Activated B cell treated with CpG ODN at 0.5 μM for 24 hours (primary cell): Measurements from ENCODE around the gene CRK. TPM values are rescaled to one million over a fixed set of nuclear protein-coding genes. Genes with fewer than 3 reads are reported as not detected.
"Not testable (repeated sequence)": the region's sequence is repeated elsewhere in the genome, so short reads cannot be mapped to it uniquely, and the experiment has no call there.

Source experiments
- ATAC-seq: fragments of 200-7000 bp; cut with Tn5 transposase; one replicate; pipeline ENCODE4 v1.10.0; 2021; ENCODE audit warnings: low read depth, mild to moderate bottlenecking, moderate library complexity
- CTCF ChIA-PET: fragments of 350-600 bp; sonication (Branson Sonifier 250); formaldehyde crosslinking; loops from one replicate; lab custom pipeline; 2021; ENCODE audit warnings: antibody characterized with exemption; lab: Charles Lee
- POLR2A ChIA-PET: fragments of 350-600 bp; sonication (Branson Sonifier 250); formaldehyde crosslinking; loops from one replicate; lab custom pipeline; 2021; ENCODE audit warnings: antibody characterized with exemption; lab: Charles Lee
- DNase-seq: peaks from one replicate; pipeline ENCODE4 v3.0.0; 2022
- H3K27ac Mint-ChIP-seq: one replicate; pipeline ENCODE4 v1.8.0; 2020; ENCODE audit warnings: mixed read lengths
- H3K27me3 Mint-ChIP-seq: one replicate; pipeline ENCODE4 v1.8.0; 2021; ENCODE audit warnings: mixed read lengths
- H3K36me3 Mint-ChIP-seq: one replicate; pipeline ENCODE4 v1.8.0; 2021; ENCODE audit warnings: low read depth, mixed read lengths
- H3K4me1 Mint-ChIP-seq: one replicate; pipeline ENCODE4 v1.8.0; 2021; ENCODE audit warnings: mixed read lengths
- H3K4me3 Mint-ChIP-seq: one replicate; pipeline ENCODE4 v1.8.0; 2020; ENCODE audit warnings: mild to moderate bottlenecking, mixed read lengths
- H3K9me3 Mint-ChIP-seq: one replicate; pipeline ENCODE4 v1.8.0; 2020; ENCODE audit warnings: mixed read lengths
- intact Hi-C: fragments of 100-400 bp; cut with micrococcal nuclease; formaldehyde crosslinking; loops from one replicate; pipeline ENCODE4 v1.15.1; 2024
- total RNA-seq: library from RNA; stranded (reverse); gene quantifications from 2 replicates; pipeline ENCODE4 v1.2.3, GENCODE V29; 2022
- TF ChIP-seq, protein P1 (sequence below): fragments of 200-600 bp; IDR thresholded peaks from one replicate; pipeline ENCODE4 v1.8.0; 2022; ENCODE audit warnings: antibody characterized with exemption, mild to moderate bottlenecking

Gene CRK
- total RNA-seq, 1 donor from 2014 or later = 29.1 TPM

DNA sequence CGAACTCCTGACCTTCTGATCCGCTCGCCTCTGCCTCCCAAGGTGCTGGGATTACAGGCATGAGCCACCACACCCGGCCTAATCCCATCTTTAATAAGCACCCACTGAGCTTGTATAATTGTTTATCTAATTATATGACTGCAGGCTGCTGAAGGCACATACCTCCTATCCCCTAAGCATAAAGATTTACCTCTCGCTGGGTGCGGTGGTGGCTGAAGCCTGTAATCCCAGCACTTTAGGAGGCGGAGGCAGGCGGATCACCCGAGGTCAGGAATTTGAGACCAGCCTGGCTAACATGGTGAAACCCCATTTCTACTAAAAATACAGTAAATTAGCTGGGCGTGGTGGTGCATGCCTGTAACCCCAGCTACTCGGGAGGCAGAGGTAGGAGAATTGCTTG, 35.9 kb downstream of the CRK start:
- H3K4me3 Mint-ChIP-seq = no peak overlapping the region
- H3K4me1 Mint-ChIP-seq = no peaks in the 10 kb centered on the region
- intact Hi-C loops = no loop called here
- H3K27ac Mint-ChIP-seq = no peak overlapping the region
- no peak for DNase-seq
- TF ChIP-seq, protein P1, sequence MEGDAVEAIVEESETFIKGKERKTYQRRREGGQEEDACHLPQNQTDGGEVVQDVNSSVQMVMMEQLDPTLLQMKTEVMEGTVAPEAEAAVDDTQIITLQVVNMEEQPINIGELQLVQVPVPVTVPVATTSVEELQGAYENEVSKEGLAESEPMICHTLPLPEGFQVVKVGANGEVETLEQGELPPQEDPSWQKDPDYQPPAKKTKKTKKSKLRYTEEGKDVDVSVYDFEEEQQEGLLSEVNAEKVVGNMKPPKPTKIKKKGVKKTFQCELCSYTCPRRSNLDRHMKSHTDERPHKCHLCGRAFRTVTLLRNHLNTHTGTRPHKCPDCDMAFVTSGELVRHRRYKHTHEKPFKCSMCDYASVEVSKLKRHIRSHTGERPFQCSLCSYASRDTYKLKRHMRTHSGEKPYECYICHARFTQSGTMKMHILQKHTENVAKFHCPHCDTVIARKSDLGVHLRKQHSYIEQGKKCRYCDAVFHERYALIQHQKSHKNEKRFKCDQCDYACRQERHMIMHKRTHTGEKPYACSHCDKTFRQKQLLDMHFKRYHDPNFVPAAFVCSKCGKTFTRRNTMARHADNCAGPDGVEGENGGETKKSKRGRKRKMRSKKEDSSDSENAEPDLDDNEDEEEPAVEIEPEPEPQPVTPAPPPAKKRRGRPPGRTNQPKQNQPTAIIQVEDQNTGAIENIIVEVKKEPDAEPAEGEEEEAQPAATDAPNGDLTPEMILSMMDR = no peak
- ATAC-seq = no peak
- H3K36me3 Mint-ChIP-seq = peaks cover 42% of the 10 kb centered on the region
- no peaks in the 10 kb centered on the region for H3K9me3 Mint-ChIP-seq
- H3K27me3 Mint-ChIP-seq = no peaks in the 10 kb centered on the region
- ChIA-PET POLR2A (no interaction called here), CTCF (no interaction called here)

DNA sequence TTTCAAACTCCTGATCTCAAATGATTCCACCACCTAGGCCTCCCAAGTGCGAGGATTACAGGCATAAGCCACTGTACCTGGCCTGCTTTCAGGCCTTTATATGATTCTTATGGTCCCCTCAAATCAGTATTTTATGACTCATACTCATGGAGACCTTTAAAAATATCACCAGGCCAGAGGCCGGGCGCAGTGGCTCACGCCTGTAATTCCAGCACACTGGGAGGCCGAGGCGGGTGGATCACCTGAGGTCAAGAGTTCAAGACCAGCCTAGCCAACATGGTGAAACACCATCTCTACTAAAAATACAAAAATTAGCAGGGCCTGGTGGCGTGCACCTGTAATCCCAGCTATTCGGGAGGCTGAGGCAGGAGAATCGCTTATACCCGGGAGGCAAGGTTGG, 37.6 kb downstream of the CRK start:
- DNase-seq, CTCF ChIA-PET, ATAC-seq, intact Hi-C loops, H3K4me1 Mint-ChIP-seq, POLR2A ChIA-PET, H3K9me3 Mint-ChIP-seq, H3K27ac Mint-ChIP-seq, H3K4me3 Mint-ChIP-seq, H3K27me3 Mint-ChIP-seq: not testable (repeated sequence)
- peaks cover 34% of the 10 kb centered on the region for H3K36me3 Mint-ChIP-seq

DNA sequence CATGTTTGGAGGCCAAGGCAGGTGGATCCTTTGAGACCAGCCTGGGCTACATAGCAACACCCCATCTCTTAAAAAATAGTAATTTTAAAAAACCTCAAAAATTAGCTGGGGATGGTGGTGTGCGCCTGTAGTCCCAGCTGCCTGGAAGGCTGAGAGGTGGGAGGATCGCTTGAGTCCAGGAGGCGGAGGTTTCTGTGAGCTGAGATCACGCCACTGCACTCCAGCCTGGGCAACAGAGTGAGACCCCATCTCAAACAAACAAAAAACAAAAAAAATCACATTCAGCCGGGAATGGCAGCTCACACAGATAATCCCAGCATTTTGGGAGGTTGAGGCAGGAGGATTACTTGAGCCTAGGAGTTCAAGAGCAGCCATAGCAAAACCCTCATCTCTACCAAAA, 39.6 kb downstream of the CRK start:
- intact Hi-C loops = no loop called here
- H3K4me3 Mint-ChIP-seq = no peak overlapping the region
- no peak for ATAC-seq
- no peak for DNase-seq
- ChIA-PET POLR2A (interaction anchor here (0.6 to 0.7 kb wide), 3 partner anchors 18 to 1452 kb away, joined by 5 to 6 read pairs (median 5); no protein-coding TSS in a partner anchor), CTCF (no interaction called here)
- H3K9me3 Mint-ChIP-seq = no peaks in the 10 kb centered on the region
- H3K4me1 Mint-ChIP-seq = no peaks in the 10 kb centered on the region
- H3K27ac Mint-ChIP-seq = no peak overlapping the region
- TF ChIP-seq, protein P1 = no peak
- no peaks in the 10 kb centered on the region for H3K27me3 Mint-ChIP-seq
- H3K36me3 Mint-ChIP-seq = peaks cover 14% of the 10 kb centered on the region

DNA sequence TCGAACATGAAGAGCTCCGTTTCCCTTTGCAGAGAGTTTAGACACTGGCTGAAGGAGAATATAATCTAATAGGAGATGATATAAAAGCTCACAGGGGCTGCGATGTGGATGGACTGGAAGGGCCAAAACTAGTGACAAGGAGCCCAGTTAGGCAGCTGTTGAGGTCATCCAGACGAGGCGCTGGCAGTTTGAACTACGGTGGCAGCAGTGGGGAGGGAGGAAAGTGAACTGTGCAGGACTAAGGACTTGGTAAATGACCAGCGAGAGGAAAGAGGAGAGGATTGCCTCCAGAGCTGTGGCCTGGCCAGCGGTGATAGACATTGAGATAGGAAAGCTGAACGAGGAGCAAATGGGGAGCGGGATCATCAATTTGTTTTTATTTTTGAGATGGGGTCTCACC, 41.4 kb downstream of the CRK start:
- no peak for ATAC-seq

DNA sequence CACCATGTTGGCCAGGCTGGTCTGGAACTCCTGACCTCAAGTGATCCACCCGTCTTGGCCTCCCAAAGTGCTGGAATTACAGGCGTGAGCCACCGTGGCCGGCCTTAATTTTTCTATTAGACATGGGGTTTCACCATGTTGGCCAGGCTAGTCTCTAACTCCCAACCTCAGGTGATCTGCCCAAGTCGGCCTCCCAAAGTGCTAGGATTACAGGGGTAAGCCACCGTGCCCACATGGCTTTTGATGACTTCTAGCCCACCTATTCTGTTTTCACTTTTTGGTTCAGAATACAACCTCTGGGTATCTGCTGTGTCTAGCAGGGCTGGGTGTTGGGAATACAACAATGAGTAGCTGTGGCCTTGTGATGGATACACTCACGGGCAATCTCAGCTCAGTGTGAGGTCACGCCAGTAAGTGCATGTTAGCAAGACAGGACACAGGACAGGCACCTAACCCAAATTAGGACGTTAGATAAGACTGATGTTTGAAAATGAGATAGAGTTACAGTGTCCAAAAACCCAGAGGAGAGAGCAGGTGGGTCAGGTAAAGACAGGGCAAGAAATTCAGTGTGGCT, 41.9 kb downstream of the CRK start:
- H3K27me3 Mint-ChIP-seq = no peaks in the 10 kb centered on the region
- no peak for ATAC-seq
- TF ChIP-seq, protein P1 = no peak
- H3K27ac Mint-ChIP-seq = no peak overlapping the region
- ChIA-PET CTCF (no interaction called here), POLR2A (interaction anchor here (0.6 to 1.0 kb wide), 2 partner anchors 14 to 42 kb away, joined by 3 to 5 read pairs; partner anchors contain the start of genes CRK and YWHAE)
- no peaks in the 10 kb centered on the region for H3K4me1 Mint-ChIP-seq
- peaks cover 2% of the 10 kb centered on the region for H3K36me3 Mint-ChIP-seq
- intact Hi-C loops = no loop called here
- H3K4me3 Mint-ChIP-seq = no peak overlapping the region
- no peaks in the 10 kb centered on the region for H3K9me3 Mint-ChIP-seq
- DNase-seq = no peak

More for the DNA sequence above, 41.4 kb downstream of the CRK start:
- no peaks in the 10 kb centered on the region for H3K4me1 Mint-ChIP-seq
- POLR2A ChIA-PET = interaction anchor here (0.6 to 1.0 kb wide), 3 partner anchors 14 to 100 kb away, joined by 3 to 9 read pairs (median 7); partner anchors contain the start of gene YWHAE
- no peaks in the 10 kb centered on the region for H3K27me3 Mint-ChIP-seq
- intact Hi-C loops = no loop called here
- CTCF ChIA-PET = no interaction called here
- no peak overlapping the region for H3K27ac Mint-ChIP-seq
- no peak for DNase-seq
- H3K4me3 Mint-ChIP-seq = no peak overlapping the region
- TF ChIP-seq, protein P1 = no peak
- peaks cover 2% of the 10 kb centered on the region for H3K36me3 Mint-ChIP-seq
- no peaks in the 10 kb centered on the region for H3K9me3 Mint-ChIP-seq
